SW 1271 (cell line): Measurements from ENCODE around the gene GLB1L2.

Experiments
- DNase-seq, 2 experiments: peaks; one replicate each; lab custom pipeline; 2025; lab: John Stamatoyannopoulos, UW

The GLB1L2 gene

DNA sequence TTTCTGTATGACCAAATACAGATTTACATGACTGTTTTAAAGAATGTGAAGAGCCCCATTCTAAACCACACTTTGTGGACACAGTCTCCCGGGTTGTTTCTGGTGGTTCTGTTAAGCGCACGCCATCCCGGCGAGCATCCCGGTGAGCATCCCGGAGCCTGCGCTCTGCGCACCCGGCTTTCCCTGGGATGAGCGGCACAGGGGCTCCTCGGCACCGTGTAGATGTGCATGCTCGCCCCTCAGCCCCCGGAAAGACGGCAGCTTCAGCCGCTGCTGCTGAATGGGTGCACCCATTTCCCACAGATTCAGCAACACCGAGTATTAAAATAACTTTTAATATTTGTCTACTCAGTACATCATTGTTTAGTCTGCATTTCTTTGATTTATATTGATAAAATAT is 36.0 kb downstream of the GLB1L2 start:
- DNase-seq: no peak

DNA sequence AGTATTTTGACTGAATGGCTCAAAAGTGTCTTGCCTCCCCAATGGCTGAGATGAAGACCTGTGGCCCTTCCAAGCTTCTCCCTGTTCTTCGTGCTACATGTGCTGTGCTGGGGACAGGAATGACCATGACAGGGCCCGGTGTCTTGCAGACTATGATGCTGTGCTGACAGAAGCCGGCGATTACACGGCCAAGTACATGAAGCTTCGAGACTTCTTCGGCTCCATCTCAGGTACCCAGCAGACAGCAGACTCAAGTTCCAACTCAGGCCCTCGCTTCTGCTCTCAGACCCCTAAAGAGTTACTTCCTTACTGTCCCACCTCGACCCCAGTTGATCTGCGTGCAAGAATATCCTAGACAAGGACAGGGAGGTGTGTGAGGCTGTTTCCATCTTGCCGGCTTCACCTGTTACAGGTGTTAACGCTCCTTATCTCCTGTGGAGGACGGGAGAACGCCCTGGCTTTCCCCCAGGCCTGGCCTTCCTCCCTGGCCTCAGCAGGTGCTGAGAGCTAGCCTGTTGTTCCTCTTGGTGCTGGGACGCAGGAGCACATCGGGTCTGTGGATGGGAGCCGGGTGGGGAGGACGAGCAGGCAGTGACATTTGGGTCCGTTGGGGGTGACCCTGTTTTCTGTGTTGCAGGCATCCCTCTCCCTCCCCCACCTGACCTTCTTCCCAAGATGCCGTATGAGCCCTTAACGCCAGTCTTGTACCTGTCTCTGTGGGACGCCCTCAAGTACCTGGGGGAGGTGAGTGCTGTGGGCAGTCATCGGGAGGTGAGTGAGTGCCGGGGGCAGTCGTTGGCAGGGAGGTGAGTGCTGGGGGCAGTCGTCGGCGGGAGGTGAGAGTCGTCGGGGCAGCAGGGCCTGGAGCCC is 38.1 kb downstream of the GLB1L2 start:
- no peak for DNase-seq

DNA sequence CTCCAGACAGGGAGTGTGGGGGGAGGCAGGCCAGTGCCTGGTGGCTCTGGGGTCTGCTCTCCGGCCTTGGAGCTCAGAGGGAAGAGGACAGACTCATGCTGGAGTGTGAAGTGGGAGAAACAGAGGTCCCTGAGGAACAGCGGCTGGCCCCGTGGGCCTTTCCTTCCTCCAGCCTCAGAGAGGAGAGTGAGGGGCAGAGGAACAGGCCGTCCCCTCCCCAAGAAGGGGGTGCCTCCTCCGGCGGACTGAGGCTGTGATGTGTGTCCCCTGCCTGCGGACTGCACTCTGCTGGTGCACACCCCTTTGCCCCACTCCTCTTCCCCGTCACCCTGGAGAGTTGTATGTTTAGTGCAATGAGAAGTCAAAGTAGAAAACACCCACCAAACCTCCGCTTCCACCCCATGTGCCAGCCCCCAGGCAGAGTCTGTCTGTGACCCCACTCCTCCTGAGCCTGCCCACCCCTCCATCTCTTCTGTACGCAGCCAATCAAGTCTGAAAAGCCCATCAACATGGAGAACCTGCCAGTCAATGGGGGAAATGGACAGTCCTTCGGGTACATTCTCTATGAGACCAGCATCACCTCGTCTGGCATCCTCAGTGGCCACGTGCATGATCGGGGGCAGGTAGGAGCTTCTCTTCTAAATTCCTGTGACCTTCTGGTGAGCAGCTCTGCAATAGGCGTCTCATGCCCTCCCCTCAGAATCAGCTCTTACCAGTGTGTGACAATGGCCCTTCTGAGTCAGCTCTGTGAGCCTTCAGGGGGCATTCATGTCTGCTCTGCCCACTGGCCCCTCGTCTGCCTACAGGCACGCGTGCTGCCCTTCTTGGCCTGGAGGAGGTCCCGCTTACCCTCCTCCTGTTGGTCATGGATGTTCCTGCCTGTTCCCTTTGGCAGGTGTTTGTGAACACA is 39.0 kb downstream of the GLB1L2 start:
- no peak for DNase-seq

DNA sequence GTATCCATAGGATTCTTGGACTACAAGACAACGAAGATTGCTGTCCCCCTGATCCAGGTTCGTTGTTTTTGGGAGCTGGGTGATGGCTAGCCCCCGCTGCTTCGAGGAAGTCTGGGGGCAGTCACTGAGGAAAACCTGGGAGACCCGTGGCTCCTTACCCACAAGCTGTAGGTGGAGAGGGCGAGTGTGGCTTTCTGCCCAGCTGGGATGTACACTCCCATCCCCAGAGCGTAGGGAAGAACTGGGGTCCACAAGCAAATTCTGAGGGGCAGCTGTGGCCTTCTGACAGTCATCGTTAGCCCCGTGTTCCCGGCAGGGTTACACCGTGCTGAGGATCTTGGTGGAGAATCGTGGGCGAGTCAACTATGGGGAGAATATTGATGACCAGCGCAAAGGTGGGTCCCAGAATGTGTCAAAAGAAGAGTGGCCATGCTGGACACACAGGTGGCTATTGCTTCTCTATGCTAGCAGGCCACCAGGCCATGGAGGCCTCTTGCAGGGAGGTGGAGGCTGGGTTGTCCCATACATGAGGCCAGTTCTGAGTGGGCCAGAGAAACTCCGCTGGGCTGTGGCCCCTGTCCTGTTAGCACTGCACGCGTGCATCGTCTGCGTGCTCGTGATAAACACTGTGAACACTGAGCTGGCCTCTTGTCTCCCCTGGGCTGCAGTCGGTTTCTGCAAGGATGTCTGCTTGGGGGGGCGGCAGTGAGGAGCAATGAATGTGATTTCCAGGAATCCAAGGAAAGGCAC is 39.8 kb downstream of the GLB1L2 start:
- no peak for DNase-seq

DNA sequence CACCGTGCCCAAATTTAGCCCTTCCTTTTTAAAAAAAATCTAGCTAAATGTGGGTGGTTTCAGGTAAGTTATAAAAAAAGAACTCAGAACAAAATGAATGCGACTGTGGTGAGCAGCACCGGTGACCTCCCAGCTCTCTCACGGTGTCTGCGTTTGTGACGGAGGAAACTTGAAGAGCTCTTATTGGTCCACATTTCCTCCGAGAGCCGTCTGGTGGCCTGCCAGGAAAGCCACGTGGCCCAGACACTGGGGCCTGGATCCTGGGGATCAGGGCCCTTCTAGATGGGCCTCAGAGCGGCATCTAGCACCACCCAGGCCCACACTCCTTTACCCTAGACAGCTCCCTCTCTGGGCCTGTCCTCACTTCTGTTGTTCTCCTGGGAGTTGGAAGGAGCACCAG is 40.7 kb downstream of the GLB1L2 start:
- DNase-seq: no peak

DNA sequence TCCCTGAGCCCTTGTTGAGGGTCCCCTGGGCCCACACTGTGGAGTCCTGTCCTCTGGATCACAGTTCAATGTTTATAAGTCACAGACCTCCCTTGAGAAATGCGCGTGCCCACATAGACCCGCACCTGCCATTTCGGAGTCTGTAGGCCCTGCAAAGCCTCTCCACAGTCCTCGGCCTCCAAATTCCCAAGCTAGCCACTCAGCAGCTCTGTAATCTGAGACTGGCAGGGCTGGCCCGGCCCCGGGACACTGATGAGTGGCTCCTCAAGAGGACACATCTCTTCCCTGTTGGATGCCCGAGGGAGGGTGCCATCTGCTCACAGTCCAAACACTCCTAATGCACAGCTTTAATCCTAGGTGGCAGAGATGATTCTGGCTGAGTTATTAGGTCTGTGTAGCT is 41.2 kb downstream of the GLB1L2 start:
- DNase-seq: no peak

DNA sequence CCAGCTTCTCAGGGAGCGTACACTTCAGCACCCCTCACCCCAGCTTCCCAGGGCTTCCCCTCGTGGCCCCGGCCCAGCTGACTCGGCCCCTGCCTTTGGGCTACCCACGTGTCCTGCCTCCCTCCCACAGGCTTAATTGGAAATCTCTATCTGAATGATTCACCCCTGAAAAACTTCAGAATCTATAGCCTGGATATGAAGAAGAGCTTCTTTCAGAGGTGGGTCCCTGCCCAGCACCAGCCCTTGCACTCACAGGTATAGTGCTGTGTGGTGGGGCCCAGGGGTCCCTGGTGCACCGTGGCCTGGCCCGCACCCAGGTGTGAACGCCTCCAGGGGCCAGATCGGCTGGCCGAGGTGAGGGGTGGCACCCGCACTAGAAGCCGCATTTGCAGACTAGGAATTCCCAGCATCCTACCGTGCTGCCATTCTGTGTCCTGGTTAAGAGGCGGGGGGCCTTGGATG is 41.8 kb downstream of the GLB1L2 start:
- DNase-seq: no peak

DNA sequence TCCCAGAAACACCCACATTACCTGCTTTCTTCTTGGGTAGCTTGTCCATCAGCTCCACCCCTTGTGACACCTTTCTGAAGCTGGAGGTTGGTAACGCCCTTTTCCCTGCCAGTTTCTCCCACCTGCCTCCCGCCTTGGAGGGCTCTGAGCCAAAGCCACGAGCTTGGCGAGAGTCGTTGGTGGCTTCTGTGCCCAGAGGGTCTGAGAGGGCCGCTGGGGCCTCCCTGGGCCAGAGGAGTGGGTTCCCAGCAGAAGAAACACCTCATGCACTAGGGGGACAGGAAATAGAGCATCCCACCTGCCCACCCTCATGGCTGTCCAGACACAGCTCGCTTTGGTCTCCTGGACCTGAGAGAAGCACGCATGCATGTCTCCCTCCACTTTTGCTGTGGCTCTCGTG is 42.4 kb downstream of the GLB1L2 start:
- DNase-seq: no peak

DNA sequence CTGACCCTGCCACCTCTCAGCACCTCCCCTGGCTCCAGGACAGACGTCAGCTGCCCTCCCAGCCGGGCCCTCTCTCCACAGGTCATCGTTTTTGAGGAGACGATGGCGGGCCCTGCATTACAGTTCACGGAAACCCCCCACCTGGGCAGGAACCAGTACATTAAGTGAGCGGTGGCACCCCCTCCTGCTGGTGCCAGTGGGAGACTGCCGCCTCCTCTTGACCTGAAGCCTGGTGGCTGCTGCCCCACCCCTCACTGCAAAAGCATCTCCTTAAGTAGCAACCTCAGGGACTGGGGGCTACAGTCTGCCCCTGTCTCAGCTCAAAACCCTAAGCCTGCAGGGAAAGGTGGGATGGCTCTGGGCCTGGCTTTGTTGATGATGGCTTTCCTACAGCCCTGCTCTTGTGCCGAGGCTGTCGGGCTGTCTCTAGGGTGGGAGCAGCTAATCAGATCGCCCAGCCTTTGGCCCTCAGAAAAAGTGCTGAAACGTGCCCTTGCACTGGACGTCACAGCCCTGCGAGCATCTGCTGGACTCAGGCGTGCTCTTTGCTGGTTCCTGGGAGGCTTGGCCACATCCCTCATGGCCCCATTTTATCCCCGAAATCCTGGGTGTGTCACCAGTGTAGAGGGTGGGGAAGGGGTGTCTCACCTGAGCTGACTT is 43.2 kb downstream of the GLB1L2 start:
- DNase-seq: no peak

DNA sequence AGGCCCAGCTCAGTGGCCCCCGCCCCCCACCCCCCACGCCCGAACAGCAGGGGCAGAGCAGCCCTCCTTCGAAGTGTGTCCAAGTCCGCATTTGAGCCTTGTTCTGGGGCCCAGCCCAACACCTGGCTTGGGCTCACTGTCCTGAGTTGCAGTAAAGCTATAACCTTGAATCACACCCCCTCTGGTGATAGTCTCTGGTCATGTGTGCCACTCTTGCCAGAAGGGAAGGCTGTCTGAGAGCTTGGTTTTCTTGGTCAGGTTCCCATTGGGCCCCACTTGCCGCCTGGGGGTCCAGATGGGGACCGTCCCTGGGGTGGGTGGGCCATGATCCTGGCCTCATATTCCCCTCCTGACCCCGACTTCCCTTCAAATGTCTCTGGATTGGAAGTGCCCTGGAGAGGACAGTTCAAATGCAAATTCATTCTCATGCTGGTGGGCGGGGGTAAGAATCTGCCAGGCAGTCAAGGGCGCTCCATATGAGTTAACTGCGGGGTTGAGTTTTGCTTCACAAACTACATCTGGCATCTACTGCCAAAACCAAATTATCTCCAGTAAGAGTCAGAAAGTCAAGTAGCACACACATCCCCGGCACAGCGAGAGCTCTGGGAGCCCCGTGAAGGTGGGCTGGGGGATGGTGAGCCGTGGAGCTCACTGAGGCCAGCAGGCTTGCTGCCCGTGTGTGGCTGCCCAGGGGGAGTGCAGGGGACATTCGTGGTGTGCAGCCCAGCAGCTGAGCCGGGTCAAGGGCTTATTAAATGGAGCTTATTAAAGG is 44.5 kb downstream of the GLB1L2 start:
- no peak for DNase-seq

DNA sequence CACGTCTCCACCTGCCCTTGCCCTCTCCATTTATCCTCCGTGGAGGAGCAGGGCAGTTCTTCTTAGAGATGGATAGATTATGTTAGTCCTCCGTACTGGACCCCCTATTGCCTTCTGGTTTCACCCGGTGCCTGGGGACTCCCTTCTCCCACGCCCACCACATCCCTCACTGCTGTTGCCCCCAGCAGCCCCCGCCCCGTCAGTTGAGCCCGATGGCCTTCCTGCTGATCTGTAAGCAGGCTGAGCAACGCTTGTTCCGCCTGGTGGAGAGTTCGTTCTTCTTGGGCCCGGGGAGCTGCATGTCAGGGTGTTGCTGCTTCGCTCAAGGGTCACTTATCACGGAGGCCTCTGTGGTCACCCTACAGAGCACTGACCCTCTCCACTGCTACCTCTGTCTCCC is 46.1 kb downstream of the GLB1L2 start:
- no peak for DNase-seq

DNA sequence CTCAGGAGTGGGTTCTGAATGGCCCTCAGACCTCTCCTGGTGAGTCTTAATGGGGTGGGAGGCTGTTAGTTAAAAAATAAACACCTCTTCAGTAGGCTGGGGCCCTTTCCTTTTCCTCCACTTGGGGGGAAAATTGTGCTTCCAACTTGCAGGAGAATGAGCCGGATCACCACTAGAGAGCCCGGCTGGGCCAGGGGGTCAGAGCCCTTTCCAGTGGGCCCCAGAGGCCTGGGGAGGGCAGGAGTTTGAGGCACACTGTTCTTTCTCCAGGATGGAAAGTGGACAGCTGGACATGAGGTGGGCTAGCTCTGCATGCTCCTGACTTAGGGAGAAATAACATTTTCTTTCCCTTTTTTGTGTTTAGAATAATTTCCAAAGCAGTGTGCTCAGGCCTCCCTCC is 47.5 kb downstream of the GLB1L2 start:
- DNase-seq: no peak

DNA sequence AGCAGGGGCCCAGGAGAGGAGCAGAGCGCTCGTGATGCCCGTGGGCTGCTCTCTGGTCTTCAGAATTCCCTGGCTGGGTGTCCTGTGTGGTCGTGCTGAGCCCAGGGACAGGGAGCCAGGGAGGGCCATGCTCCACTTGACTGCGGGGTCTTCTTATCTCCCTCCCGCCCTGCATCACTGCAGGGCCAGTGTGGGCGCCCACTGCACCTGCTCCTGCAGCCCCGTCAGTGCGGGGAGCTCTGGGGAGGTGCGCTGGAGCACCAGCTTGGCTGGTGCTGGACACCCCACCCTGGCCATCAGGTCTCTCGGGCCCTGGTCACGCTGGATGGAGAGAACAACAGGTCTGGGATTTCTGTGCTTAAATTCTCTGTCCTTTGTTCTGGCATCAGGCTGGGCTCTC is 48.4 kb downstream of the GLB1L2 start:
- no peak for DNase-seq

DNA sequence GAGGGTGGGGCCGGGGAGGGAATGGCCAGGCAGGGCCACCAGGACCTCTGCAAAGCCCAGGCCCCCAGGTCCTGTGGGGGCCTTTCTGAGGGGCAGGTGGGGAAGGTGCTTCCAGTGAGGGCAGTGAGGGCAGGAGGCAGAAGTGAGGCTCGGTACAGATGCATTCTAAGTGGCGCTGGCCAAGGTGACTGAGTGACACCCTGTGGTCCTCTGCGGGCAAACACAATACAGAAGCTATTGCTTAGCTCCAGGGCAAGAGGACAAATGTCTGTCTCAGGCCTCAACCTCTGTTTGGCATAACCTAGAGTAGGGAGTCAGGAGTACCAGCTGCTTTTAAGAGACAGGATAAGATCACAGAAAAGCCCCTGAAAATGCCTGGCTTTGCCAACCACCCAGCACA is 49.0 kb downstream of the GLB1L2 start:
- no peak for DNase-seq

DNA sequence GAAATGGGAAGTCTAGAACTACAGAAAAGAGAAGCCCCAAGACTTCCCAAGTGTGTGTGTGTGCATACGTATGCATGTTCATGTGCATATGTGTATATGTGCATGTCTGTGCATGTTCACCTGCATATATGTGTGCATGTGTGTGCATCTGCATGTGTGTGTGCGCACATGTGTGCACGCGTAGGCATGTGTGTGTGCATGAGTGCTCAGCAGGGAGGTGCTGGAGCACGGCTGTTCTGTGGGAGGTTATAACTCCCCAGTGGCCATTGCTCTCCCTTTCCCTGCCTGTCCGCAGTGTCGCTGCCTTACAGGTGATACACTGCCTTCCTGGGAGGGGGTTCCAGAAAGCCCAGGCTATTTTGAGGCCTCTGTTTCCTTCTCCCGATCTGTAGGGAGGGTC is 50.5 kb downstream of the GLB1L2 start:
- no peak for DNase-seq

DNA sequence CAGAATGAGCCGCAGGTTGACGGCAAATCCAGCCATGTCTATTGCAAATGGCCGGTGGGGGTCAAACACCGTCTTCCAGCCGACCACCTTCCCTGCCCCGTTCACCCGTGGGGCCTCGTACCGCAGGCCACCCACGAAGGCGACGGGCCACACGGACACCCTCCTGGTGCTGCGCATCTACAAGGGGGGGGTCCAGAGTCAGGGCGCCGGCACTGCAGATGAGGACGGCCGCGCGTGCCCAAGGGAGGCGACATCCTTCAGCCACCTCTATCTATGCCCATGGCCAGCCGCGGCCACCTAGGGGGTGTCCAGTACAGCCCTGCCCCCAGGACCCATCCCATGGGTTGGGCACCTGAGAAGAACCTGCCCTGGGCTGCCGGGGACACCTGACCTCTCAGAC is 51.0 kb downstream of the GLB1L2 start:
- no peak for DNase-seq

DNA sequence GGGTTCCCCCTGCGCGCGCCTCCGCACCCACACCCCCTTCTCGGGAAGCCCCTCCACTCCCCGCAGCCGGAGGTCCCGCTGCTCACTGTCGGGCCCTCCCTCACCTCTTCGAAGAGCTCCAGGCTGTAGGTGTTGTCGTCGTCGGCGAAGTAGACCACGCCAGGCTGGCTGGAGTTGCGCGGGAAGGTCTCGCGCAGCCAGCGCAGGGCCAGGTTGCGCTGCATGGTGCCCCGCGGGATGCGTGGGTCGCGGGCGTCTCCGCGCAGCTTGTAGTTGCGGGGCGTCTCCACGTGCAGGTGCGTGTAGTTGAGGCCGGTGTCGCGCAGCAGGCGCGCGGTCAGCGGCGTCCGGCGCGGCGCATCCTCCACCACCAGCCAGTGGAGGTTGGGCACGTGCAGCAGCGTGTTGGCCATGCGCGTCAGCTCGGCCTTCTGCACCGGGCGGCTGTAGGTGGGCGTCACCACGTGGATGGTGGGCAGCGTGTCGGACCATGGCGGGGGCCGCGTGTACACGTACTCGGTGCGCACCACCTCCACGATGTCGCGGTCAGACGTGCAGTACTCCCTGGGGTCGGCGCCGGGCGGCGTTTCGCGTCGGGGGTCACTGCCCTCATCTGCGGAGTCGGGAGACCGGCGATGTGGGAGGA is 51.9 kb downstream of the GLB1L2 start:
- DNase-seq: no peak

DNA sequence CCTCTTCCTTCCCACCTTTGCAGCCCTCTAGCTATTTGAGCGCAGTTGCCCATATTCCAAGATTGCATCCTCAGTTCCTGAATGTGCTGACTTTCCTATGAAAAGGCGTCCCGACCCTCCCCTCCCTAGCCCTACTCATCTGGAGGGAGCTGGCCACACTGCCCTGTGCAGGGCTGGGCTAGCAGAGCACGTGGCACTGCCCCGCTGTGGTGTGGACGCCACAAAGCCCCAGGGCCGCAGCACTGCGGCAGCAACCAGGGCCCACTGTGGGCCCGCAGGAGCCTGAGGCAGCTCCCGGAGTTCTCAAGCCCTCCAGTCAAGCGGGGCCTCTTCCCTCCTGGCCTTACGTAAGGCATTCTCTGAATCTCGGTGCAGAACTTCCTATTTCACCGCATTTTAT is 52.6 kb downstream of the GLB1L2 start:
- no peak for DNase-seq

DNA sequence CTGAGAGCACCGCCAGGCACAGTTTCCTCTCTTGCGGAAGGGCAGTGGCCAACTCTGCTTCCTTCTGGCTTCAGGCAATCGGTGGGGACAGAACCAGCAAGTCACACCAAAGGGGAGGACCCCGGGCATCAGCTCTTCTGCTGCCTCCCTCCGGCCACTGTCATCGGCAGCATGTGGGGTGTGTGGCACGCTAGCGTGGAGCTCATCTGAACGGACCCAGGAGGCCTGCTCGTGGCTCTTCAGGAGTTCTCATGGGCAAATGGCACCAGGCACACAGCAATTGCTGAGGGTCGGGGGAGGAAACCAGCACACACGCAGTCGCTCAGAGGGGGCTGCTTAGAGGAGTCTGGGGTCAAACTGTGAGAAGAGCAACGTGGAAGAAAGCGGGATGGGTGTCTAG is 53.4 kb downstream of the GLB1L2 start:
- DNase-seq: no peak

DNA sequence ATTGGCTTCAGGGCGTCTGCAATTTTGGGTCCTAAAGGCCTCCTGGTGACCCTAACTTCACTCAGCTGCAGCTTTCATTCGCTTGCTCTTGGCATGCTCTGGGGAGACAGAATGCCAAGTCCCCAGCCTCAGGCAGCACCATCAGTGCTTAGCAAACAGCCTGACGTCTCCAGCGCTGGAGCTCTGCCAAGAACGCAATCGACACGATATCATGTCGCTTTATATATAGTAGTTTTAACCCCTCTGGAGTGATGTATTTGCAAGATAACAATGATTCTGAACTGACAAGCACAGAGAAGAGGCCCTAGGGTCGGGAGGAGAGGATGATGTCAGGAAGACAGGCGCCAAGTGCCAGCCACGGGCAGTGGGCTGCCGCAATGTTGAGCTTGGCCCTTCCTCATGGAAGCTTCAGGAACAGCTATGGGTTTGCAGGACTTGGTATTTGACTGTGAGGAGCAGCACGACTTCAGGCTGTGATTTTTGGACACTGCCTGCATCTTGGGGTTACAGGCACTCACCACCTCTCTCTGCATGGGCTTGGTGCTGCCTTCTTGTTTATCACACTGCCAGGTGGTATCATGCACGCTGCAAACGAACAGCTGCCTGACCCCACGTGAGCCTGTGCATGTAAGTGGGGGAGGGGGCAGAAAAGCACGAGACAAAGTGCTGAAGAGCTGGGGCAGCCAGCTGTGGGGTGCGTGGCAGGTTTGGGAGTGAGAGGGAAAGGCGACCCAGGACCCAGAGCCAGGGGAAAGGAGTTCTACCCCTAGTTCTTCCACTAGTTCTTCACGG is 54.2 kb downstream of the GLB1L2 start:
- no peak for DNase-seq
